ENCODE measurements around the gene RAPGEF1. TPM values are rescaled to one million over a fixed set of nuclear protein-coding genes. Genes with fewer than 3 reads are reported as not detected.

Gene RAPGEF1
- total and polyA plus RNA-seq, 9 donors, result 17.0 to 64.4 (median 36.4) TPM

DNA sequence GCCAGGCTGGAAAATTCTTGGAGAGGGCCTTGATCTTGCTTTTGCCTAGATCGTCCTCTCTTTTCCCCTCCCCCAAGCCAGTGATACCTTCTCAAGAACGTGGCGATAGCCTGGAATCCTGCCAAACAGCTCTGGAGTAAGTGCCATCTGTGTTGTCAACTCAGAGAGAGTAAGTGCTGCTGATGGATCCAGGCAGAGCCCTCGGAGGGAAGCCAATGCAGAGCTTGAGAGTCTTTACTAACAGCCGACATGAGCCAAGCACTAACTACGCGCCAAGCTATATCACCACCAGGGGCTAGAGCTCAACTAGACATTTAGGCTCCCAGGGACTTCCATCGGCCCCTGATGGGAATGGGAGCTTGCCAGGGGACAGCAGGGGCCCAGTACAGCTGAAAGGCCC lies 17.6 kb downstream of the RAPGEF1 start:
- H3K27me3 ChIP-seq, result no peaks in the 10 kb centered on the region
- intact Hi-C loops (cut with DNase I), result no loop called here
- no peaks in the 10 kb centered on the region for H3K9me3 ChIP-seq
- no peak for DNase-seq
- H3K4me3 ChIP-seq, result no peak overlapping the region
- peaks cover 2% of the 10 kb centered on the region for H3K4me1 ChIP-seq (ENCODE audit: insufficient read depth)
- H3K27ac ChIP-seq, result no peak overlapping the region
- TF ChIP-seq, protein P1, sequence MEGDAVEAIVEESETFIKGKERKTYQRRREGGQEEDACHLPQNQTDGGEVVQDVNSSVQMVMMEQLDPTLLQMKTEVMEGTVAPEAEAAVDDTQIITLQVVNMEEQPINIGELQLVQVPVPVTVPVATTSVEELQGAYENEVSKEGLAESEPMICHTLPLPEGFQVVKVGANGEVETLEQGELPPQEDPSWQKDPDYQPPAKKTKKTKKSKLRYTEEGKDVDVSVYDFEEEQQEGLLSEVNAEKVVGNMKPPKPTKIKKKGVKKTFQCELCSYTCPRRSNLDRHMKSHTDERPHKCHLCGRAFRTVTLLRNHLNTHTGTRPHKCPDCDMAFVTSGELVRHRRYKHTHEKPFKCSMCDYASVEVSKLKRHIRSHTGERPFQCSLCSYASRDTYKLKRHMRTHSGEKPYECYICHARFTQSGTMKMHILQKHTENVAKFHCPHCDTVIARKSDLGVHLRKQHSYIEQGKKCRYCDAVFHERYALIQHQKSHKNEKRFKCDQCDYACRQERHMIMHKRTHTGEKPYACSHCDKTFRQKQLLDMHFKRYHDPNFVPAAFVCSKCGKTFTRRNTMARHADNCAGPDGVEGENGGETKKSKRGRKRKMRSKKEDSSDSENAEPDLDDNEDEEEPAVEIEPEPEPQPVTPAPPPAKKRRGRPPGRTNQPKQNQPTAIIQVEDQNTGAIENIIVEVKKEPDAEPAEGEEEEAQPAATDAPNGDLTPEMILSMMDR (IDR thresholded peaks at IDR 0.05), result no peak
- H3K36me3 ChIP-seq, result no peaks in the 10 kb centered on the region
- 80 to 82% (median 81%) methylated on average over 8 of the region's 8 CpGs for WGBS, 3 donors

DNA sequence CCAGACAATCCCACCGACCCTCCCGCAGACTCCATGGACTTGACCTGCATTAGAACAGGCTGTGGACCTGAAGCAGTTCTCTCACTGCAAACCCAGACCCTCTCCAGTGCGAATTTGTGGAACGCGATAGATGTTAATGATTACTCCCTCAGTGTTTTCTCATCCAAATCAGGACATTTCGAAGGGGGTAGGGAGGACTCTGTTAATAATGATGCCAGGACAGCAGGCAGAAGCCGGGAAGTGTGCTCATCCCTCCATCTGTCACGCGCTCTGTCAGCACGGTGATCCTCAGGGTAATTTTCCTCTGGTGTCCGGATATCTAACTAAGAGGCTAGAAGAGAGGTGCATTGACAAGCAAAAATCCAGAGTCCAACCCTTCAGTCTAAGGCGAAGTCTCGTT lies 18.8 kb downstream of the RAPGEF1 start:
- Histone ChIP-seq H3K4me1 (ENCODE audit: insufficient read depth) (peaks cover 2% of the 10 kb centered on the region), H3K4me3 (no peak overlapping the region), H3K36me3 (no peaks in the 10 kb centered on the region), H3K27ac (no peak overlapping the region), H3K27me3 (no peaks in the 10 kb centered on the region), H3K9me3 (no peaks in the 10 kb centered on the region)
- 92 to 94% (median 93%) methylated on average over 13 of the region's 13 CpGs for WGBS, 3 donors
- intact Hi-C loops (cut with DNase I), result no loop called here
- TF ChIP-seq, protein P1 (IDR thresholded peaks at IDR 0.05), result no peak
- no peak for TF ChIP-seq EP300 (IDR thresholded peaks at IDR 0.05)
- TF ChIP-seq POLR2A (IDR thresholded peaks at IDR 0.05), result no peak
- DNase-seq, result no peak

DNA sequence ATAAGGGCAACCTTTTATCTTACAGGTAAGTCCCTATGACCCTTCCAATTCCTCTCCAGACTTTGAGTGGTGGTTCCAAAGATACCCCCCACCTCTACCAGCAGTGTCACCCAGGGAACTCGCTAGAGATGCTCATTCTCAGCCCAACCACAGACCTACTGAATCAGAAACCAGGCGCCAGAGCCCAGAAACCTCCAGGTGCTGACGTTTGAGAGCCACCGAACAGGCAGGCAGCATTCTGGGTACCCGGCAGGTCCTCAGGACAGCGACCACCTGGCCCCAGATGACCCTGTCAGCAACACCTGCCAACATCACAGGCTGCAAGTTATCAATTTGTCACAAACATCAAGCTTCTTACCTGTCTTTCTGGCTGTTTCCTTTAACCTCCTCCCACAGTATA lies 19.5 kb downstream of the RAPGEF1 start:
- TF ChIP-seq, protein P1 (IDR thresholded peaks at IDR 0.05), result no peak
- TF ChIP-seq EP300 (IDR thresholded peaks at IDR 0.05), result no peak
- Histone ChIP-seq H3K27ac (no peak overlapping the region), H3K4me1 (ENCODE audit: insufficient read depth) (peaks cover 2% of the 10 kb centered on the region), H3K27me3 (no peaks in the 10 kb centered on the region), H3K4me3 (no peak overlapping the region), H3K9me3 (no peaks in the 10 kb centered on the region), H3K36me3 (no peaks in the 10 kb centered on the region)
- no peak for DNase-seq
- intact Hi-C loops (cut with DNase I), result no loop called here
- WGBS, 3 donors, result 88 to 95% (median 92%) methylated on average over 6 of the region's 6 CpGs

DNA sequence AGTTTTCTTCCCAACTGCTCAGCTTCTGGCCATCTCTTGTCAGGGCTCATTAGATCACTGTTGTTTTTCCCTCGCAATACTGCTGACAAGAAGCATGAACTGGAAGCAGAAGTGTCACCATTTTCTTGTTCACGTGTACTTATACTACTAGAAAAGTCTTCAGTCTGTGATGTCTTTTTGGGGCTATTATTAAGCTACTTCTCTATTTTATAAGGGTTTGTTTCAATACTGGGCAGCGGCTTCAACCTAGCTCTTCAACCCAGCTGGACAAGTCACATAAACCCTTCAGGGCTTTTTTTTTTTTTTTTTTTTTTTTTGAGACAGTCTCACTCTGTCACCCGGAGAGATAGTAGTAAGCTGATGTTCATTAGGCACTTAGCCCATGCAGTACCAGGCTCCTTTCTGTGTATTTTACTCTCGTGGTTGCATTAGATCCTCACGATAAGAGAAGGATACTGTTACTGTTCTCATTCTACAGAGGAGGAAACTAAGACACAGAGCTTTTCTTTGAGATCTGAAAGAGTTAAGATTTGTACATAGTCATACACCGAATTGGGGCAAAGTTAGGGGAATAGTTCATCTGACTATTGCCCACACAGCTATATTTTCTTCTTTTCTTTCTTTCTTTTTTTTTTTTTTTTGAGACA lies 20.5 kb downstream of the RAPGEF1 start:
- no peaks in the 10 kb centered on the region for H3K36me3 ChIP-seq
- no peaks in the 10 kb centered on the region for H3K27me3 ChIP-seq
- no peak overlapping the region for H3K4me3 ChIP-seq
- TF ChIP-seq, protein P1 (IDR thresholded peaks at IDR 0.05), result no peak
- no peak for TF ChIP-seq POLR2A (IDR thresholded peaks at IDR 0.05)
- no peak for TF ChIP-seq EP300 (IDR thresholded peaks at IDR 0.05)
- intact Hi-C loops (cut with DNase I), result no loop called here
- H3K4me1 ChIP-seq (ENCODE audit: insufficient read depth), result no peaks in the 10 kb centered on the region
- 72 to 79% (median 73%) methylated on average over 7 of the region's 7 CpGs for WGBS, 3 donors
- H3K9me3 ChIP-seq, result no peaks in the 10 kb centered on the region
- H3K27ac ChIP-seq, result no peak overlapping the region
- no peak for DNase-seq

Measured in ovary (tissue), 9 donors.